GM21825 (cell line): ENCODE data around the gene CRIM1.
A peak's percentile ranks its signal among the peaks of the same experiment; 100 is the strongest.

Source experiments
- ATAC-seq: cut with Tn5 transposase; IDR thresholded peaks from one replicate; pipeline ENCODE4 v1.9.1; 2021; ENCODE audit warnings: mild to moderate bottlenecking, moderate library complexity; ENCODE audit not compliant: unreplicated experiment

The CRIM1 gene

GRCh38 chr2:36420569-36421181, 65.1 kb downstream of the CRIM1 start:
- no peak for ATAC-seq

DNA sequence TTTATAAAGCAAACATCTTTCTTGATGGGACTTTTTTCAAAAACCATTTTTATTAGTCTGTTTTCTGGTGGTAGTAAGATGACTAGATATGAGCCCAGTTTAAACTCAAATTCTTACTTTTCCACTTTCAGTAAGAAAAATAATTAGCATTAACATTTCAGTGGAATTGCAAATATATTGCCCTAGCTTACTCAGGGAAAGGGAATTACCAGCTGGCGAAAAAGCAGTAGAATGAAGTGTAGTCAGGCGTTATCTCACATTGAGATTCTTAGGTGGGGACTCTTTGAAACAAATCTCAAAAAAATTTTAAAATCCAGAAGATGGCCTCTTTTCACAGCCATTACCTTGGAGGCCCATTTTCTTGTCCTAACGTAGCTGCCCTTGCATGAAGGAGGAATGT, 65.8 kb downstream of the CRIM1 start:
- ATAC-seq = no peak

GRCh38 chr2:36423172-36423571, 67.6 kb downstream of the CRIM1 start:
- no peak for ATAC-seq

GRCh38 chr2:36423619-36424120, 68.1 kb downstream of the CRIM1 start:
- no peak for ATAC-seq

- no peak for ATAC-seq
Observed at GRCh38 chr2:36425608-36426355, 70.2 kb downstream of the CRIM1 start.

DNA sequence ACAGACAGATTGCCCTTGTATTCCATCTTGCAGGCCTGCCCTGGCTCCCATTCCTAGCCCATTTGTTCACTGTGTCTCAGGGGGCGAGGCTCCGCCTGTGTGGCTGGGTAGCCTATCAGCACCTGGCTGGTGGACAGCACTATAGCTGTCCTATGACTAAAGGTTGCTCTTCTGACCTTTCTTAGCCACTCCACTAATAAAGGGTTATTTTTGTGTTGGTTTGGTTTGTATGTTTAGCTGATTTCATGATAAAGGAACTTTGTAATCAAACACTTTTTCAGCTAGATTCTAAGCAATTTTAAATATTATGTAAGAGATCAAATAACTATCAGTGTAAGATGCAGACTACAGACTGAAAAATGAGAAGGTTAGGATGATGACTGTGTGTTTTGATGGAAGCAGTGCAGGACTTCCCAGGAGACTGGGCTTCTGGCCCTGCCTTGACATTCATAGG, 72.2 kb downstream of the CRIM1 start:
- ATAC-seq = no peak

DNA sequence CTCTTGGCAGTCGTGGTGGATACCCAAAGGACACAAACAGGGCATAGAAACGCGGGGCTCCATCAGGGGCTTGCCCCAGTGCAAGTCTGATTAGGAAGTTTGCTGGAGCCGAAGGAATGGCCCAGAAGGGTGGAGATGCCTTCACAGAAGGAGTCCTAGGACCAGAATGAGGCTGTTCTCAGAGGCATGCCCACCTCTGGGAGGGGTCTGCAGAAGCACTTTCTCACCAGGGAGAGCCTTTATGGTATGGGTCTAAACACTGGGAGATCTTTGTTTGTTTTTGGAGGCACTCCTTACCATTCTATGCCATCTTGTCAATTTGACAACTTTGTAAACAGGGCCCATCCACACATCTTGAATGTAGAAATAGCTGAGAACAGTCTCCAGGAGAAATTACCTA, 75.0 kb downstream of the CRIM1 start:
- ATAC-seq = no peak

- no peak for ATAC-seq
Observed at GRCh38 chr2:36432479-36432878, 76.9 kb downstream of the CRIM1 start.

DNA sequence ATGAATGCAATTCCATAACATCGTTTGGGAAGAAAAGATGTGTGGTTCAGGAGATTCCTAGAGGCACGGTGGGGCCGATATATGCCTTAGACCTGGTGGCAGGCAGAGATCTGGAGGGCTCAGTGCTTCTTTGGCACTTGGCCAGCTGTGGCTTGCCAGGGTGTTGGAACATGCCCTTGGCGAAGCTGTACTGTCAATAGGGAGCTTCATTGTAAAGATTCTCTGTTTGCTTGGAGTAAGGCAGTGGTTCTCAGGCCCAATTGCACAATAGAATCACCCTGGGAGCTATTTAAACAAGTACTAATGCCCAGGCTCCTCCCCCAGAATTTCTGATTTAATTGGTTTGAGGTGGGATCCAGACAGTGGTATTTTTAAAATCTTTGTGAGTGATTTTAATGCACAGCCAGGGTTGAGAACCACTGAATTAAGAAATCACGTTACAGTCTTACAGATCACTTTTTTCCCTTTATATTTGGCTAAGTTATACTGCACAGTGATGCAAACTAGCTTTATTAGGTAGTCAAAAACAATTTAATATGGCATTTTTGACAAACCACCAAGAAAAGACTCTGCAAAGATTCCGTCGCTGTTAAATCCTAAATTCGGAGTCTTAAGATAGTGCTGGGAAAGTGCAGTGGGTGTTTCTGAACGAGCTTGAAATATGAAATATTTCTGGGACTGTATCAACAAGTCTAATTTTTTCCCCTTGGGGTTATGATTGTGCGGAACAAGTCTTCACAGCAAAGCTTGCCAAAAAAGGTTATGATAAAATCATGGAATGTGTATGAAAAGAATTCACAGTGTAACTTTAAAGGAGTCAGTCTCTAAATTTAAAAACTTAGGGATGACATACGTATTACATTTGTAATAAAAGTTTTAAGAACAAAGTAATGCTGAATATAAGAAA, 78.0 kb downstream of the CRIM1 start:
- ATAC-seq = no peak

GRCh38 chr2:36438449-36438977, 82.9 kb downstream of the CRIM1 start:
- no peak for ATAC-seq

GRCh38 chr2:36439084-36439483, 83.5 kb downstream of the CRIM1 start:
- no peak for ATAC-seq

DNA sequence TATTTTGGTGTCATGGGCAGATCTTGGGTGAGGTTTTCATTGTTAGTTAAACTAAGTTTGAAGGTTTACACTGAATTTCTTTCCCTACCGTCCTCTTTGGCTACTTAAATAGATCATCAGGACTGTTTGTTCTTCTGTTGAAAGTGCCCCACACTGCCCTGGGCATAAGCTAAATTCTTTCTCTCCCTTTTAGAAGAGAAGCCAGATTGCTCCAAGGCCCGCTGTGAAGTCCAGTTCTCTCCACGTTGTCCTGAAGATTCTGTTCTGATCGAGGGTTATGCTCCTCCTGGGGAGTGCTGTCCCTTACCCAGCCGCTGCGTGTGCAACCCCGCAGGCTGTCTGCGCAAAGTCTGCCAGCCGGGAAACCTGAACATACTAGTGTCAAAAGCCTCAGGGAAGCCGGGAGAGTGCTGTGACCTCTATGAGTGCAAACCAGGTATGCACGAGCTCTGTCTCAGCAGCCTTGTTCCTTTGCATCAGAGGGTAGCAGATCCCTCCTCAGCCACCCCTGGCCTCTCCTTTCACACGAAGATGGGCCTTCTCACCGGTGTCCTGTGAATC, 85.6 kb downstream of the CRIM1 start:
- ATAC-seq = no peak

DNA sequence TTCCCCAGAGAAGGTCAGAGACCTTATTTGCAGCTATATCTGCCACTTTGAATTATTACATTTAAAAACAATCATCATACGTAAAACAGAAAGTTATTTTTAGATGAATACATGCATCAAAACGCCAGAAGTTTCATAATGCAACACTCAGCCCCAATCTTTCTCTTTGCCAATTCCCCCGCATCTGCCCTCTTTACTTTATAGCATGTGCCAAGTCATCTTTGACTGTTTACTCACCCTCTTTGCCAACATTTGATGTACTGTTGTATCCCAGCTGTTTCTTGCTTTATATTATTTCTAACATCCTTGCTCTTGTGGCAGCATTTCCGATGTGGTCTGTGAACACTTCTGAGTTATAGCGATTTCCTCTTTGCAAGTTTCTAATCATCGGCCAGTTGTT, 86.2 kb downstream of the CRIM1 start:
- peak; percentile 50 for ATAC-seq

DNA sequence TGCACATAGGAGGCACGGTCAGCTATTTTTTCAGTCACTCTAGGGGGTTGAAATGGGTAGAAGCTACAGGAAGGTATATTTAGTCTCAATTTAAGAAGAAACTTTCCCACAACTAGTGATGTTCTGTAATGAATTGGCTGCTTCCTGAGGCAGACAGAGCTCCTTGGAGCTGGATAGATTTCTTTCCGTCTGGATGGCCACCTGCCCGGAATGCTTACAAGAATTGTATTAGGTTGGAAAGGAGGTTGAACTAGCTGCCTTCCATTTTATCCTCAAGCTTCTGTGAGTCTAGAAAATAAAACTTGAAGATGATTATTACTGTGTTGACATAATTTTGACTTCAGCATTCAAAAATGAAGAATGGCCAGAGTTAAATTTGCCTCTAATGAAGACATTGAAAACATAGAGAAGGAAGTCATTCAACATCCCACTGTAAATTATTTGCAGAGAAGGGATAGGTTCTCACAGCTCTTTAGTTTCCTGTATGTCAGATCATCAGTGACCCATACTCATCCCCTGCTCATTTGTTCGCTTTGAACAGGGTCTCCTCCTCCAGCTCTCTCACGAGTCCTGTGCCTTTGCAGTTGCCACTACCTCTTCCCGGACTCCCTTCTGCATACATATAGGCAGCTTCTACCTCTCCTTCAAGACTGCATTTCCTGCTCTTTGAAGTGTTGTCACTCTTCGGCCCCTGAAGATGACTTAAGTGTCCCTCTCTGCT, 88.8 kb downstream of the CRIM1 start:
- ATAC-seq = no peak

GRCh38 chr2:36445185-36445866, 89.7 kb downstream of the CRIM1 start:
- no peak for ATAC-seq

DNA sequence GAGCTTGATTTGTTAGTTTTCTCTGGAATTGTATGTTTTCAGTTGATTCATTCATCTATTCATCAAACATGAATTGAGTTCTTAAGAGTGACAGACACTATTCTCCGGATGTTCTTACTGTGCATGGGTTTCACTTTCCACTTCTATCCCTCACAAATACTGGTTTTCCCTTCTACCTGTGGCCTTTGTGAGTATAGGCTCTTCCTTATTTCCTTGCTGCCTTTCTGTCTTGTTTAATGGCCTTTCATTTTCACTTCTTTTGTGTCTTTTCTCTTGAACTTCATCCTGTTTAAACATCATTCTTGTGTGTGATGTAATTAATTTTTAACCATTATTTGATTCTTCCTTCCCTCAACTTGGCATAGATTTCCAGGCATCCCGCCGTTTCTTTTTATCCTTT, 90.7 kb downstream of the CRIM1 start:
- no peak for ATAC-seq

GRCh38 chr2:36449213-36449612, 93.6 kb downstream of the CRIM1 start:
- ATAC-seq = no peak

GRCh38 chr2:36449943-36450392, 94.4 kb downstream of the CRIM1 start:
- ATAC-seq = no peak

DNA sequence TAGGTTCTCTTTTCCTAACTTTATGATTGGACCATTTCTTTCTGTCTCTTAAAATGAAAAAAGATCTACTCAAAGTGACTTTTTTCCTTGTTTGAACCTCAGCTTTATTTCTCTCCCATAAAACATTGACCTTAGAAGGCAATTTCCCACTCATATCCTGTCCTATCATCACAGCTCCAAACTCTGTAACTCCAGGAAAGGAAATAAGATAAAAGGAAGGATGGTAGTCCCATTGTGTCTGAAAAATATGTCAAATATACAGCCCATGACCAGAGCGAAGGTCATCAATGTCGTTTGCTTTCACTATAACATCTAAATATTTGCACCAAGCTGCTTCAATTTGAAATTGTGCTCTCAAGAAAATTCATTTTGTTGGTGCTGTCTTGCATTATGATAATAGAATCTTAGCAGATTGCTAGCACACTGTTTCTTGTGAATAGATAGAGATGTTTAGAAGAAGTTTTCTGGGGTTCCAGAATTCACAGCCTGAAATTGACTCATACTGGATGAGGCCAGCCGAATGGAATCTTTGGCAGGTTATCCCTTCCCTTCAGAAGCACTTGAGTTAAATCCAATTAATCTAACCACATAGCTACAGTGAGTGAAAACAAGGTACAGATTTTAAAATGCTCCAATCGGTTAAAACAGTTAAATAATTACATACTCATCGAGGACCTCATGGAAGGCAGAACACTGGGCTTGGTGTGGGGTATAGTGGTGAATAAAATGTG, 95.1 kb downstream of the CRIM1 start:
- ATAC-seq = no peak
